Hepatocyte (in vitro differentiated cells): ENCODE results near the gene IFI44. TPM values are rescaled to one million over a fixed set of nuclear protein-coding genes. Genes with fewer than 3 reads are reported as not detected.

Experiments
- DNase-seq: peaks from one replicate; pipeline ENCODE4 v3.0.0-alpha.2; 2016; ENCODE audit warnings: low spot score
- H2AFZ ChIP-seq: fragments of 200-600 bp; sonication (generic); 2 replicates; pipeline ENCODE4 v1.6.0; 2016; ENCODE audit warnings: antibody characterized with exemption, mild to moderate bottlenecking
- H3K27ac ChIP-seq: fragments of 200-600 bp; sonication (generic); 2 replicates; pipeline ENCODE4 v1.5.1; 2016; ENCODE audit warnings: mild to moderate bottlenecking
- H3K27me3 ChIP-seq: fragments of 200-600 bp; sonication (generic); 2 replicates; pipeline ENCODE4 v1.6.1; 2016
- H3K36me3 ChIP-seq: fragments of 200-600 bp; sonication (generic); replicated peaks from 2 replicates; pipeline ENCODE4 v1.5.1; 2016; ENCODE audit warnings: low read depth; ENCODE audit not compliant: insufficient read depth
- H3K4me1 ChIP-seq: fragments of 200-600 bp; sonication (generic); 2 replicates; pipeline ENCODE4 v1.5.1; 2016; ENCODE audit warnings: mild to moderate bottlenecking, moderate library complexity; ENCODE audit not compliant: insufficient read depth
- H3K4me2 ChIP-seq: fragments of 200-600 bp; sonication (generic); 2 replicates; pipeline ENCODE4 v1.6.0; 2016
- H3K4me3 ChIP-seq: fragments of 200-600 bp; sonication (generic); 2 replicates; pipeline ENCODE4 v1.5.1; 2016; ENCODE audit warnings: mild to moderate bottlenecking
- H3K79me2 ChIP-seq: fragments of 200-600 bp; sonication (generic); 2 replicates; pipeline ENCODE4 v1.6.0; 2017; ENCODE audit warnings: mild to moderate bottlenecking
- H3K9me2 ChIP-seq: fragments of 200-600 bp; sonication (generic); replicated peaks from 2 replicates; pipeline ENCODE4 v1.6.0; 2017; ENCODE audit warnings: mild to moderate bottlenecking; ENCODE audit not compliant: insufficient read depth
- H3K9me3 ChIP-seq: fragments of 200-600 bp; sonication (generic); 2 replicates; pipeline ENCODE4 v1.5.1; 2016; ENCODE audit warnings: low read depth, mild to moderate bottlenecking
- H4K20me1 ChIP-seq: fragments of 200-600 bp; sonication (generic); 2 replicates; pipeline ENCODE4 v1.6.0; 2016; ENCODE audit warnings: mild to moderate bottlenecking; ENCODE audit not compliant: insufficient read depth, poor library complexity, severe bottlenecking
- EZH2 ChIP-seq: fragments of 200-600 bp; sonication (generic); IDR thresholded peaks from 2 replicates; pipeline ENCODE4 v1.6.1; 2016; ENCODE audit warnings: antibody characterized with exemption, mild to moderate bottlenecking, borderline replicate concordance
- EZH2phosphoT487 ChIP-seq: fragments of 200-600 bp; sonication (generic); IDR thresholded peaks from one replicate; pipeline ENCODE4 v1.6.1; 2018; ENCODE audit warnings: antibody characterized with exemption, mild to moderate bottlenecking, low read depth, moderate library complexity; ENCODE audit not compliant: unreplicated experiment, severe bottlenecking
- WGBS: methylation state at CpG from one replicate; pipeline ENCODE4 v1.1.6; 2016; ENCODE audit warnings: low lambda C conversion rate; ENCODE audit errors: missing lambda C conversion rate; 5-methylcytosine and 5-hydroxymethylcytosine counted together
- polyA plus RNA-seq: library from polyadenylated mRNA; unstranded; fragments of >200 nt; fragmentation: Nextera tagmentation; extraction: Ambion mirVana; gene quantifications from 2 replicates; pipeline ENCODE4 v1.2.1, GENCODE V29; 2016
- total RNA-seq: library from RNA; depleted of rRNA; stranded (reverse); fragments of >200 nt; gene quantifications from 2 replicates; pipeline ENCODE4 v1.2.3, GENCODE V29; 2014
- TF ChIP-seq, protein P1 (sequence below): fragments of 200-600 bp; sonication (generic); IDR thresholded peaks from 2 replicates; pipeline ENCODE4 v1.5.1; 2016; ENCODE audit warnings: antibody characterized with exemption, mild to moderate bottlenecking; ENCODE audit not compliant: poor library complexity

IFI44 gene
- total and polyA plus RNA-seq, 2 experiments from 2014 or later: 3.2 to 7.7 TPM

DNA sequence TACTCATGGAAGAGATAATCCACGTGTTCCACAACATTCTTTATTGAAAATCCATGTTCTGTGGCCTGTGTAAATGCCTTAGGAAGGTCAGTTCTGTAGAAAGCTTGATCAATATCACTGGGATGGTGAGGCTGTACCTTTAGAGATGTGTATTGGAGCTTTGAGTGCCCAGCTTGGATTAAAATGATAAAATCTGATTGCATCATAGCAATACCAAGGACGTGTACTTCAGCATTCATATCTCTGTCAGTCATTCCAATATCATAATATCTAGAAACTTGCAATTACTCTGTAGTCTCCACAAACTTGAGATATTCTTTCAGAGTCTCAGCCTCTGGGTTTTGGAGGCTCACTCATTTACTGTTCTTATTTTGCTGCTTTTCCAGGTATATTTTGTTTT lies 31.6 kb downstream of the IFI44 start:
- no peaks in the 10 kb centered on the region for H3K9me3 ChIP-seq
- no peaks in the 10 kb centered on the region for H3K36me3 ChIP-seq
- H3K27me3 ChIP-seq: peaks cover 2% of the 10 kb centered on the region
- no peaks in the 10 kb centered on the region for H3K4me1 ChIP-seq
- H3K4me2 ChIP-seq: no peak overlapping the region
- no peak overlapping the region for H3K4me3 ChIP-seq
- H3K9me2 ChIP-seq: no peaks in the 10 kb centered on the region
- no peak overlapping the region for H2AFZ ChIP-seq
- no peaks in the 10 kb centered on the region for H3K79me2 ChIP-seq
- no peak for DNase-seq
- WGBS: 78% methylated on average over 2 of the region's 2 CpGs
- no peaks in the 10 kb centered on the region for H4K20me1 ChIP-seq
- H3K27ac ChIP-seq: no peak overlapping the region
- TF ChIP-seq, protein P1, sequence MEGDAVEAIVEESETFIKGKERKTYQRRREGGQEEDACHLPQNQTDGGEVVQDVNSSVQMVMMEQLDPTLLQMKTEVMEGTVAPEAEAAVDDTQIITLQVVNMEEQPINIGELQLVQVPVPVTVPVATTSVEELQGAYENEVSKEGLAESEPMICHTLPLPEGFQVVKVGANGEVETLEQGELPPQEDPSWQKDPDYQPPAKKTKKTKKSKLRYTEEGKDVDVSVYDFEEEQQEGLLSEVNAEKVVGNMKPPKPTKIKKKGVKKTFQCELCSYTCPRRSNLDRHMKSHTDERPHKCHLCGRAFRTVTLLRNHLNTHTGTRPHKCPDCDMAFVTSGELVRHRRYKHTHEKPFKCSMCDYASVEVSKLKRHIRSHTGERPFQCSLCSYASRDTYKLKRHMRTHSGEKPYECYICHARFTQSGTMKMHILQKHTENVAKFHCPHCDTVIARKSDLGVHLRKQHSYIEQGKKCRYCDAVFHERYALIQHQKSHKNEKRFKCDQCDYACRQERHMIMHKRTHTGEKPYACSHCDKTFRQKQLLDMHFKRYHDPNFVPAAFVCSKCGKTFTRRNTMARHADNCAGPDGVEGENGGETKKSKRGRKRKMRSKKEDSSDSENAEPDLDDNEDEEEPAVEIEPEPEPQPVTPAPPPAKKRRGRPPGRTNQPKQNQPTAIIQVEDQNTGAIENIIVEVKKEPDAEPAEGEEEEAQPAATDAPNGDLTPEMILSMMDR: no peak
- TF ChIP-seq EZH2phosphoT487 (no peak), EZH2 (no peak)

DNA sequence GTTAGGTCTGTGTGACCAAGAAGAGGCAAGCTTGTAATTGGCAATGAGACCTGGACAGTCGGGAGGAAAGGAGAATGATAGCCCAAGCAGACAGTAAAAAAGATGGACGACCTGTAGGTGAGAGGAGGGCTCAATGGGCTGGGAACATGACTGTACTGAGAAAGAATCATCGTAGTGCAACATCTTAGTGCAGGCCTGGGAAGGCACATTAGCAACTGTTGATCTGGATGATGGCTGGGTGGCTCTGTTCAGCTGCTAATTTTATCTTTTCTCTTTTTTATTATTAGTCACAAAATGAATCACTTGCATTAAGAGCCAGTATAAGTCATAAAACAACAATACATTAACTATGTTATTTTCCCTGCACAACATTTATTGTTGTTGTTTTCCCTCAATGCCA lies 32.9 kb downstream of the IFI44 start:
- TF ChIP-seq, protein P1: no peak
- TF ChIP-seq EZH2phosphoT487 (no peak), EZH2 (no peak)
- H3K4me1 ChIP-seq: no peaks in the 10 kb centered on the region
- 41% methylated on average over 3 of the region's 3 CpGs for WGBS
- no peaks in the 10 kb centered on the region for H3K36me3 ChIP-seq
- no peak overlapping the region for H3K4me2 ChIP-seq
- no peak overlapping the region for H3K27ac ChIP-seq
- H3K9me2 ChIP-seq: no peaks in the 10 kb centered on the region
- H3K27me3 ChIP-seq: peaks cover 2% of the 10 kb centered on the region
- no peak overlapping the region for H2AFZ ChIP-seq
- H4K20me1 ChIP-seq: no peaks in the 10 kb centered on the region
- H3K4me3 ChIP-seq: no peak overlapping the region
- no peaks in the 10 kb centered on the region for H3K79me2 ChIP-seq
- no peak for DNase-seq
- no peaks in the 10 kb centered on the region for H3K9me3 ChIP-seq

DNA sequence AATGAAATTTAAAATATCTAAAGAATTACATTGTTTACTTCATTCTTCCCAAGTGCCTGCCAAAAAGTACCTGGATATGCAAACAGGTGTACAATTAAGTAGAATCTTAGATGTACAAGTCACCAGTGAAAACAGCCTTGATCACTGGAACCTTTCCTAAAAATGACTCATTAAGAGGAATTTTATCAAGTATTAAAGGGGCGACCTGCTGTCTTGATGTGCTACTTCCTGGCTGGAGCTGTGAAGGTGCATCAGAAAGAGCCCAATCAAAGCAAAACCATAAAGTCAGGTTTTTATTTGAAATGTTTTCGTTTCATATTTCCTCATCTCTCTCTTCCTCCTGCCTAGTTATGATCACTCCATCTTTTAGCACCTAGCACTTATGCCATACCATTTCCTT lies 33.4 kb downstream of the IFI44 start:
- DNase-seq: no peak
- no peaks in the 10 kb centered on the region for H3K9me3 ChIP-seq
- no peak overlapping the region for H3K4me3 ChIP-seq
- no peaks in the 10 kb centered on the region for H4K20me1 ChIP-seq
- 66% methylated on average over 2 of the region's 2 CpGs for WGBS
- H2AFZ ChIP-seq: no peak overlapping the region
- no peaks in the 10 kb centered on the region for H3K79me2 ChIP-seq
- H3K27me3 ChIP-seq: peaks cover 2% of the 10 kb centered on the region
- no peak overlapping the region for H3K27ac ChIP-seq
- H3K9me2 ChIP-seq: no peaks in the 10 kb centered on the region
- no peaks in the 10 kb centered on the region for H3K36me3 ChIP-seq
- no peaks in the 10 kb centered on the region for H3K4me1 ChIP-seq
- H3K4me2 ChIP-seq: no peak overlapping the region
- no peak for TF ChIP-seq EZH2
- TF ChIP-seq EZH2phosphoT487: no peak
- TF ChIP-seq, protein P1: no peak

DNA sequence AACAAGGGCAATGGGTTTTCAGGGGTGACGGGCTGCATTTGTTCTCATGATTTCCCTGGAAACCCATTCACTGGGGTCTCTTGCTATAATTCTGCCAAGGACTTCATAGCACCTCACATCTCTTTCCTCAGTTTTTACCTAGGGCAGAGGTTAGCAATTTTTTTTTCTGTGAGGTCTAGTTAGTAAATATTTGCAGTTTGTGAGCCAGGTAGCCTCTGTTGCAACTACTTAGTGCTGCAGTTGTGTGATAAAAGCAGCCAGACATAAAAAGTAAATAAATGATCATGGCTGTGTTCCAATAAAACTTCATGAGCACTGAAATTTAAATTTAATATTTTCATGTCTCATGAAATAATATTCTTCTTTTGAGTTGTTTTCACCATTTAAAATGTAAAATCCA lies 37.7 kb downstream of the IFI44 start:
- Histone ChIP-seq H3K27ac (no peak overlapping the region), H3K27me3 (no peaks in the 10 kb centered on the region), H3K9me2 (no peaks in the 10 kb centered on the region), H4K20me1 (no peaks in the 10 kb centered on the region), H3K36me3 (no peaks in the 10 kb centered on the region), H2AFZ (no peak overlapping the region), H3K9me3 (no peaks in the 10 kb centered on the region), H3K79me2 (no peaks in the 10 kb centered on the region), H3K4me2 (no peak overlapping the region), H3K4me3 (no peak overlapping the region), H3K4me1 (no peaks in the 10 kb centered on the region)
- TF ChIP-seq, protein P1: no peak
- no peak for TF ChIP-seq EZH2
- no peak for TF ChIP-seq EZH2phosphoT487
- WGBS: 95% methylated on average over 1 of the region's 1 CpG
- no peak for DNase-seq
